ENCODE measurements around the gene ANTKMT.

DNA sequence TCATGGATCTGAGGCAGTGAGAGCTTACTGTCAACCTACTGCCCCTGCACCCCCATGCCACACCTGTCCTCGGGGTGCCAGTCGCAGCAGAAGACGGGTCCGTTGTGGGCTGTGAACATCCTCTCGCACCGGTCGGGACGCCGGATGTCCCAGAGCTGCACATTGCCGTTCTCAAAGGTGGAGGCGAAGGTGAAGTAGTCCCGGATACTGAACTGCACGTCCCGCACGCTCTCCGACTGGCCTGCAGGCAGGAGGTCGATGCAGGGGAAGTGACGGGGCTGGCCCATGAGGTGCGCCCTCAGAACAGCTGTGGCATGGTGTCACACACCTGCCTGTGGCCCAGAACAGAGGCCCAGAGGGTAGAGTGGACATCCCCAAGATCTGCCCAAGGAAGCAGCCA is 33.4 kb upstream of the ANTKMT start:
- TF ChIP-seq, protein P1, sequence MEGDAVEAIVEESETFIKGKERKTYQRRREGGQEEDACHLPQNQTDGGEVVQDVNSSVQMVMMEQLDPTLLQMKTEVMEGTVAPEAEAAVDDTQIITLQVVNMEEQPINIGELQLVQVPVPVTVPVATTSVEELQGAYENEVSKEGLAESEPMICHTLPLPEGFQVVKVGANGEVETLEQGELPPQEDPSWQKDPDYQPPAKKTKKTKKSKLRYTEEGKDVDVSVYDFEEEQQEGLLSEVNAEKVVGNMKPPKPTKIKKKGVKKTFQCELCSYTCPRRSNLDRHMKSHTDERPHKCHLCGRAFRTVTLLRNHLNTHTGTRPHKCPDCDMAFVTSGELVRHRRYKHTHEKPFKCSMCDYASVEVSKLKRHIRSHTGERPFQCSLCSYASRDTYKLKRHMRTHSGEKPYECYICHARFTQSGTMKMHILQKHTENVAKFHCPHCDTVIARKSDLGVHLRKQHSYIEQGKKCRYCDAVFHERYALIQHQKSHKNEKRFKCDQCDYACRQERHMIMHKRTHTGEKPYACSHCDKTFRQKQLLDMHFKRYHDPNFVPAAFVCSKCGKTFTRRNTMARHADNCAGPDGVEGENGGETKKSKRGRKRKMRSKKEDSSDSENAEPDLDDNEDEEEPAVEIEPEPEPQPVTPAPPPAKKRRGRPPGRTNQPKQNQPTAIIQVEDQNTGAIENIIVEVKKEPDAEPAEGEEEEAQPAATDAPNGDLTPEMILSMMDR (IDR thresholded peaks at IDR 0.05; ENCODE audit: control extremely low read depth in 1 of 3, insufficient read depth in 1 of 3, low read depth in 1 of 3, low read length in 3 of 3), result no peak
- TF ChIP-seq MAX (IDR thresholded peaks at IDR 0.05) (no peak), NRF1 (IDR thresholded peaks at IDR 0.05; ENCODE audit: low read depth, low read length) (no peak), CHD2 (IDR thresholded peaks at IDR 0.05; ENCODE audit: low read length) (no peak), ATF3 (IDR thresholded peaks at IDR 0.05; ENCODE audit: insufficient read depth, low read depth, low read length) (no peak), KDM5A (IDR thresholded peaks at IDR 0.05; ENCODE audit: low read length) (no peak), EZH2 (IDR thresholded peaks at IDR 0.05; ENCODE audit: low read depth, low read length, severe bottlenecking) (no peak)
